Peyer's patch (tissue), 4 donors: Measurements from ENCODE around the gene CFAP54.

ENCODE experiments used
- CTCF ChIP-seq, 6 experiments: fragments of 450-650 bp in 4 of 6; fragments of 200-600 bp in 2 of 6; sonication (generic) in 1 of 6; IDR thresholded peaks; one replicate each; pipeline ENCODE4 v1.5.1; 2017 to 2019; ENCODE audit warnings: antibody characterized with exemption in 6 of 6, mild to moderate bottlenecking in 3 of 6, moderate library complexity in 1 of 6
- POLR2A ChIP-seq, 2 donors: fragments of 450-650 bp; IDR thresholded peaks; one replicate each; pipeline ENCODE4 v1.5.1; 2017; ENCODE audit warnings: antibody characterized with exemption in 2 of 2, mild to moderate bottlenecking in 2 of 2, moderate library complexity in 2 of 2

- TF ChIP-seq CTCF (IDR thresholded peaks at IDR 0.05) = no peak
- TF ChIP-seq POLR2A (IDR thresholded peaks at IDR 0.05) = no peak
Measured at GRCh38 chr12:96465896-96466295, 23.5 kb upstream of the CFAP54 start.
